Endothelial cell of umbilical vein (primary cell): Measurements from ENCODE around the gene PPP1R13B. TPM values are rescaled to one million over a fixed set of nuclear protein-coding genes. Genes with fewer than 3 reads are reported as not detected.

ENCODE experiments used
- BruUV-seq: library from RNA; stranded (reverse); fragments of 400-500 nt; replicated peaks from 2 replicates; lab custom pipeline; 2021; lab: Mats Ljungman, UMichigan
- CTCF ChIA-PET: fragments of 300-600, 350-600 bp; sonication (Branson Sonifier 250); formaldehyde crosslinking; loops from one replicate; lab custom pipeline; 2021; ENCODE audit warnings: antibody characterized with exemption, inconsistent platforms; lab: Charles Lee
- POLR2A ChIA-PET: fragments of 300-600, 350-600 bp; sonication (Branson Sonifier 250); formaldehyde crosslinking; loops from one replicate; lab custom pipeline; 2021; ENCODE audit warnings: antibody characterized with exemption, inconsistent platforms; lab: Charles Lee
- DNase-seq: peaks from one replicate; pipeline ENCODE4 v3.0.0-alpha.2; 2011; ENCODE audit warnings: low read depth, low spot score
- FAIRE-seq: peaks from 2 replicates; lab custom pipeline; 2011; peaks lifted over from hg19 to GRCh38; lab: Jason Lieb, UNC
- H2AFZ ChIP-seq: 2 replicates; pipeline ENCODE4 v1.6.0; 2012; ENCODE audit warnings: low read depth, low read length, control low read depth, inconsistent platforms
- H3K27ac ChIP-seq: 2 replicates; pipeline ENCODE4 v1.5.1; 2011; ENCODE audit warnings: low read depth, mild to moderate bottlenecking, control low read depth, low read length, moderate library complexity; ENCODE audit not compliant: insufficient read depth
- H3K27me3 ChIP-seq, 2 experiments: 2 replicates each; pipeline versions ENCODE4 v1.6.0 to v1.6.1; 2011; ENCODE audit warnings: low read length in 2 of 2, mixed read lengths in 1 of 2; ENCODE audit not compliant: control insufficient read depth in 2 of 2, insufficient read depth in 2 of 2
- H3K36me3 ChIP-seq, 2 experiments: 2 replicates in 1 of 2; 3 replicates in 1 of 2; pipeline ENCODE4 v1.5.1; 2011; ENCODE audit warnings: low read length in 2 of 2, mild to moderate bottlenecking in 1 of 2, moderate library complexity in 1 of 2; ENCODE audit not compliant: control insufficient read depth in 2 of 2, insufficient read depth in 2 of 2; ENCODE audit errors: extremely low read depth in 1 of 2
- H3K4me1 ChIP-seq: 3 replicates; pipeline ENCODE4 v1.5.1; 2011; ENCODE audit warnings: mild to moderate bottlenecking, low read length; ENCODE audit not compliant: control insufficient read depth, insufficient read depth; ENCODE audit errors: extremely low read depth
- H3K4me2 ChIP-seq: 2 replicates; pipeline ENCODE4 v1.6.1; 2011; ENCODE audit warnings: low read length, control low read depth, mixed read lengths; ENCODE audit not compliant: insufficient read depth
- H3K4me3 ChIP-seq, 3 experiments: fragments of 200-600 bp in 1 of 3; sonication (generic), shearing (Covaris generic) in 1 of 3; replicated peaks in 1 of 3; 2 replicates each; pipeline ENCODE4 v1.5.1; 2011 to 2016; ENCODE audit warnings: control low read depth in 3 of 3, low read length in 3 of 3, mild to moderate bottlenecking in 2 of 3, inconsistent platforms in 1 of 3, low read depth in 1 of 3, moderate library complexity in 1 of 3; ENCODE audit not compliant: insufficient read depth in 1 of 3
- H3K79me2 ChIP-seq: 2 replicates; pipeline ENCODE4 v1.6.0; 2012; ENCODE audit warnings: low read length, inconsistent platforms; ENCODE audit not compliant: control insufficient read depth, insufficient read depth
- H3K9ac ChIP-seq: replicated peaks from 2 replicates; pipeline ENCODE3; 2011; ENCODE audit warnings: low read length, control low read depth; ENCODE audit not compliant: insufficient read depth; ENCODE audit errors: extremely low read depth
- H3K9me1 ChIP-seq: replicated peaks from 3 replicates; pipeline ENCODE4 v1.6.0; 2011; ENCODE audit warnings: mild to moderate bottlenecking, low read length; ENCODE audit not compliant: control insufficient read depth, insufficient read depth; ENCODE audit errors: extremely low read depth
- H3K9me3 ChIP-seq: replicated peaks from 2 replicates; pipeline ENCODE4 v1.5.1; 2012; ENCODE audit warnings: low read length, inconsistent platforms; ENCODE audit not compliant: control insufficient read depth, insufficient read depth
- H4K20me1 ChIP-seq: replicated peaks from 2 replicates; pipeline ENCODE3; 2011; ENCODE audit warnings: mild to moderate bottlenecking, low read length; ENCODE audit not compliant: control insufficient read depth, insufficient read depth; ENCODE audit errors: extremely low read depth
- CTCF ChIP-seq, 2 donors: IDR thresholded peaks; 1 replicate in 1 of 2; 2 replicates in 1 of 2; pipeline ENCODE4 v1.5.1; 2011; ENCODE audit warnings: low read length in 2 of 2, mild to moderate bottlenecking in 2 of 2, moderate library complexity in 2 of 2, control low read depth in 1 of 2, inconsistent platforms in 1 of 2, low read depth in 1 of 2; ENCODE audit not compliant: insufficient read depth in 1 of 2; ENCODE audit errors: extremely low read depth in 1 of 2
- EZH2 ChIP-seq: IDR thresholded peaks from 2 replicates; pipeline ENCODE4 v1.6.1; 2012; ENCODE audit warnings: borderline replicate concordance, low read depth, mild to moderate bottlenecking, moderate library complexity, low read length, inconsistent platforms; ENCODE audit not compliant: severe bottlenecking
- FOS ChIP-seq: IDR thresholded peaks from 2 replicates; pipeline ENCODE4 v1.6.1; 2011; ENCODE audit warnings: mild to moderate bottlenecking, low read length, moderate library complexity, borderline replicate concordance; ENCODE audit not compliant: insufficient read depth
- GATA2 ChIP-seq: IDR thresholded peaks from 2 replicates; pipeline ENCODE4 v1.7.0; 2011; ENCODE audit warnings: low read depth, mild to moderate bottlenecking, moderate library complexity, mixed read lengths, low read length; ENCODE audit not compliant: insufficient read length, insufficient read depth
- JUN ChIP-seq: IDR thresholded peaks from 2 replicates; pipeline ENCODE4 v1.6.1; 2011; ENCODE audit warnings: borderline replicate concordance, low read depth; ENCODE audit not compliant: insufficient read length, insufficient read depth
- MYC ChIP-seq: IDR thresholded peaks from one replicate; pipeline ENCODE4 v1.6.1; 2011; ENCODE audit warnings: mild to moderate bottlenecking, low read depth, low read length
- POLR2A ChIP-seq: IDR thresholded peaks from 2 replicates; pipeline ENCODE4 v1.6.1; 2012; ENCODE audit warnings: low read depth, mild to moderate bottlenecking, control low read depth, low read length
- POLR2AphosphoS5 ChIP-seq: IDR thresholded peaks from 2 replicates; pipeline ENCODE4 v1.6.1; 2012; ENCODE audit warnings: low read depth, mild to moderate bottlenecking, control low read depth, low read length, moderate library complexity; ENCODE audit not compliant: insufficient read depth
- dilution Hi-C: fragments of 300-500 bp; cut with MboI; formaldehyde crosslinking; loops from one replicate; pipeline ENCODE4 v1.15.0; 2019; ENCODE audit warnings: low sequenced_read_pairs; ENCODE audit not compliant: extremely low pct_ligation_motif_present
- intact Hi-C: fragments of 100-400 bp; cut with micrococcal nuclease; formaldehyde crosslinking; loops from one replicate; pipeline ENCODE4 v1.10.0; 2022
- polyA plus RNA-seq, 4 experiments: library from polyadenylated mRNA; depleted of rRNA in 3 of 4; stranded (reverse) in 3 of 4; unstranded in 1 of 4; fragments of >200 nt; gene quantifications; 2 replicates each; pipeline versions ENCODE4 v1.2.1 to v1.2.3, GENCODE V29; 2011 to 2012; ENCODE audit warnings: missing spikeins in 1 of 4
- total RNA-seq: library from RNA; stranded (reverse); gene quantifications from 2 replicates; pipeline ENCODE4 v1.2.3, GENCODE V29; 2021
- TF ChIP-seq, protein P1 (sequence below): IDR thresholded peaks from 2 replicates; pipeline ENCODE4 v1.6.1; 2011; ENCODE audit not compliant: insufficient read depth, insufficient read length

Gene PPP1R13B
- total and polyA plus RNA-seq, 2 donors (not counting 3 experiments of a cell fraction or from before 2014, with no cell fraction given), result 10.0 to 30.0 TPM

GRCh38 chr14:103858063-103858781 lies 10.8 kb upstream of the PPP1R13B start:
- dilution Hi-C loops (no loop called here), intact Hi-C loops (no loop called here)
- no peaks in the 10 kb centered on the region for H3K9me1 ChIP-seq
- no peak overlapping the region for H3K9ac ChIP-seq
- H3K4me2 ChIP-seq, result no peak overlapping the region
- no peak overlapping the region for H3K27ac ChIP-seq
- no peaks in the 10 kb centered on the region for H3K36me3 ChIP-seq
- no peaks in the 10 kb centered on the region for H4K20me1 ChIP-seq
- H3K27me3 ChIP-seq, result no peaks in the 10 kb centered on the region
- ChIA-PET CTCF (interaction anchor here (1.0 to 1.4 kb wide), 2 partner anchors 43 to 50 kb away, joined by 3 to 4 read pairs; no protein-coding TSS in a partner anchor), POLR2A (no interaction called here)
- no TSS peak for BruUV-seq
- H3K9me3 ChIP-seq, result no peaks in the 10 kb centered on the region
- peaks cover 24% of the 10 kb centered on the region for H3K4me1 ChIP-seq
- H3K4me3 ChIP-seq, result no peak overlapping the region
- no peaks in the 10 kb centered on the region for H3K79me2 ChIP-seq
- no peak for FAIRE-seq
- TF ChIP-seq EZH2 (no peak), GATA2 (no peak), CTCF (IDR thresholded peaks at IDR 0.05; ENCODE audit: extremely low read depth in 1 of 2, insufficient read depth in 1 of 2, low read depth in 1 of 2, low read length in 2 of 2) (no peak), POLR2AphosphoS5 (no peak), FOS (no peak), POLR2A (no peak), JUN (no peak), MYC (no peak)
- TF ChIP-seq, protein P1, sequence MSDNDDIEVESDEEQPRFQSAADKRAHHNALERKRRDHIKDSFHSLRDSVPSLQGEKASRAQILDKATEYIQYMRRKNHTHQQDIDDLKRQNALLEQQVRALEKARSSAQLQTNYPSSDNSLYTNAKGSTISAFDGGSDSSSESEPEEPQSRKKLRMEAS, result no peak
- H2AFZ ChIP-seq, result no peak overlapping the region
- DNase-seq, result no peak
